NCI-H524 (cell line): ENCODE data around the gene LRRC75B.
"Not testable (repeated sequence)": the region's sequence is repeated elsewhere in the genome, so short reads cannot be mapped to it uniquely, and the experiment has no call there.

Experiments
- DNase-seq, 2 experiments: peaks; one replicate each; lab custom pipeline; 2025; lab: John Stamatoyannopoulos, UW

The LRRC75B gene

GRCh38 chr22:24602105-24602749 is 9.4 kb upstream of the LRRC75B start:
- not testable (repeated sequence) for DNase-seq

DNA sequence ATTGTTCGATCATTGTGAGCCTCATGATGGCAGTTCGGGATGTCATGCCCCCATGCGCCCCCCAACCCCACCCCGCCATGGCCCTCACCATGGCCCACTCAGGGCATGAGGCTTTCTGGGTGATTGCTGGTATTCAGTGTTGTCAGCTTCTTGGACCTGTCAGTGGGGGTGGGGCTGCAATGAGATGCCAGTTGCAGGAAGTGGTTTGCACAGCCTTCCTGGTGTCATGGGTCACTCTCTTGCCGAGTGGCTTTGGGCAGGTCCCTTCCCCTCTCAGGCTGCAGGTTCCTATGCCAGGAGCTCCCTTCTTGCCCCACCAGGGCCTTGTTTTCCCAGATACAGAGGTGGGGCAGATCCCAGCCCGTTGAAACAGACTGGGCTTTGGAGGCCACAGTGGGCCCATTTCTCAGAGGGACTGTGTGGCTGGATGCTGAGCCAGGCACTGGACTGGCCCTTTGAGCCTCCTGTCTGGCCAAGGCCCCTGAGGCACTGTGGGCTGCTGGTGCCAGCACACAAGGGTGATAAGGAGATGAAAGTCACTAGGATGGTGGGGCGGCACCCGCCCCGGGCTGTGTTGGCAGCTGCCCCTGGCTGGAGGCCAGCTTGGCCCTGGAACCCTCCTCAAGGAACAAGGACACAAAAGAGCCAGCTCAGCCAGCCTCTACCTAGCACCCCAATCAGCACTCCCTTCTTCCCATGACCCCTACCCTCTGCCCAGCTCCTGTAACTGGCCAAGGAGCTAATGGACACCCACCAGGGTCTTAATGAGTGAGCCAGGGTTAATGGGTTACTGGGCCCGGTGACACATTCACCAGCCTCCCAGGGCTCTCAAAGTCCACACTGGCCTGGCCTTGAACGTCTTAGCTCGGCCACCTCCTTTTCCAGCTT is 8.6 kb upstream of the LRRC75B start:
- no peak for DNase-seq

- not testable (repeated sequence) for DNase-seq
These were observed 7.3 kb upstream of the LRRC75B start for GRCh38 chr22:24599958-24600715.

DNA sequence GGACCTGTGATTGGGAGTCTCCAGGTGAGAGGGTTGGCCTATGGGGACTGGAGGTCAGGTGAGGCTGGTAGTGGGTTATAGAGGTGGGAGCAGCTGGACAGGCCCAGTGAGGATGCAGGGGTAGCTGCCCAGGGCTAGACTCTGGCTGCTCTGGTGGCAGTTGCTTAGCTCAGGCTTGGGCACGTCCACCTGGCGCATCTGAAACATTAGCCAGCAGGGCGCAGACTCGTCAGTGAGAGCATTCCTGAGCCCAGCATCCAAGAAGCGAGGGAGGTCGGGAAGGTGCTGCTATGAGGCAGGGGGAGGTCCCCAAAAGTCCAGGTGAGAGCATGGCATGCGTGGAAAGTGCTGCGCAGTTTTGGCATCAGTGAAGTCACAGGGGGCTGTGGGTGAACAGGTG is 6.6 kb upstream of the LRRC75B start:
- DNase-seq, result peak in 1 of 2 experiments; percentile 29

DNA sequence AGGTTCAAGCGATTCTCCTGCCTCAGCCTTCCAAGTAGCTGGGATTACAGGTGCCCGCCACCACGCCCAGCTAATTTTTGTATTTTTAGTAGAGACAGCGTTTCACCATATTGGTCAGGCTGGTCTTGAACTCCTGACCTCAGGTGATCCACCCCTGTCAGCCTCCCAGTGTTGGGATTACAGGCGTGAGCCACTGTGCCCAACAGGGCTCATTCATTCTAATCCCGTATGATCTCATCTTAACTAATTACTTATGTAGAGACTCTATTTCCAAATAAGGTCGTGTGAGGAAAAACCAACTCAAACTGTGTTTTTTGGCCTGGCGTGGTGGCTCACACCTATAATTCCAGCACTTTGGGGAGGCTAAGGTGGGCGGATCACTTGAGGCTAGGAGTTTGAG is 4.2 kb upstream of the LRRC75B start:
- DNase-seq, result not testable (repeated sequence)

DNA sequence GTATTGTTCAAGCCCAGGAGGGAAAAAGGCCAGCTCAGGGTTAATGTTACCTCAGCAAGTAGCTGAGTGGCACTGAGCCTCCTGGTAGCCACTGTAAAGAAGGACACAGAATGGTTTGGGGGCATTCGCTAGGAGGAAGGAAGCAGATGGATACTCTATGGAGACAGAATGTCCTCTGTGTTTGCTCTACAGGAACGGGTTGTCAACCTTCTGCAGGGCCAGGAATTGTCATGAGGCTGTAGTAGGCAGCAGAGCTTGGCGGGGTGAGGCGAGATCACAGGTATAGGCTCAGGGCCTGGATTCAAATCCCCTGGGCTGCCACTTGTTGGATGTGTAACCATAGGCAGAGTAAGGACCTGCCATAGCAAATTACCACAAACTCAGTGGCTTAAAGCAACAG is 3.0 kb upstream of the LRRC75B start:
- no peak for DNase-seq

GRCh38 chr22:24595228-24595627 is 2.4 kb upstream of the LRRC75B start:
- no peak for DNase-seq

GRCh38 chr22:24594569-24595120 is 1.8 kb upstream of the LRRC75B start:
- DNase-seq, result peak in 1 of 2 experiments; percentile 41

DNA sequence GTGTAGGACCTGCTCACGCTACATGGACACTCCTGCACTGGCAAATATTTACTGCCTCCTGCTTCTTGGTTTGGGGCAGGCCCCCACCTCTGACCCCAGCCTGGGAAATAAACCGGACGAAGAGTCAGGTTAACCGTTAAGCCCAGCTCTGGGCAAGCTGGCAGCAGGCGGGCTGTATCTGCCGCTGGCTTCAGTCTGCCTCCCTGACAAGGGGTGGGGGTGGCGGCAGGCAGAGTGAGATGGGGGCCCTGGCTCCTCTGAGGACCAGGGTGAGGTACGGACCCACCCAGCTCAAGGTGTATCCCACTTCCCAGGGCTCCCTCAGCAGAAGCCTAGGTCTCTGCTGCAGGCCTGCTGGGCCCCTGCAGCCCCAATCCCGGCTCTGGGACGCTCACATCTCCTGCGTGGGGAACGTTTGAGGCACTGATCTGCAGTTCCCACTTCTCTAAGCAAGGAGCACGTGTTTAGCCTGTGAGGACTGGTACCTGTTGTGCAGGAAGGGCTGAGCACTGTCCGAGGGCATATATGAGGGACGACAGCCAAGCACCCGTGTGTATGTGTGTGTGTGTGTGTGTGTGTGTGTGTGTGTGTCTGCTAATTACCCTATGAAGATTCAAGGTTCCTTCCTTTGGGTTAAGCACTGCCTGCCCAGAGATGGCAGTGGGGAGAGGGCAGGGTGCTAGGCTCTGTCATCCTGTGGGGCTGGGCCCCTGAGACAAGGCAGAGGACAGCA is 1.1 kb upstream of the LRRC75B start:
- DNase-seq, result no peak

DNA sequence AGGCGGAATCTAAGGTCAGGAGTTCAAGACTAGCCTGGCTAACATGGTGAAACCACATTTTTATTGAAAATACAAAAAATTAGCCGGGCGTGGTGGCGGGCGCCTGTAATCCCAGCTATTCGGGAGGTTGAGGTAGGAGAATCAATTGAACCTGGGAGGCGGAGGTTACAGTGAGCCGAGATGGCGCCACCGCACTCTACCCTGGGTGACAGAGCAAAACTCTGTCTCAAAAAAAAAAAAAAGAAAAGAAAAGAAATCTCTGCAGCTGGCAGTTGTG is 624 bp upstream of the LRRC75B start:
- DNase-seq, result not testable (repeated sequence)

- peak in 1 of 2 experiments; percentile 12 for DNase-seq
These were observed 619 bp downstream of the LRRC75B start for GRCh38 chr22:24592058-24592850.

DNA sequence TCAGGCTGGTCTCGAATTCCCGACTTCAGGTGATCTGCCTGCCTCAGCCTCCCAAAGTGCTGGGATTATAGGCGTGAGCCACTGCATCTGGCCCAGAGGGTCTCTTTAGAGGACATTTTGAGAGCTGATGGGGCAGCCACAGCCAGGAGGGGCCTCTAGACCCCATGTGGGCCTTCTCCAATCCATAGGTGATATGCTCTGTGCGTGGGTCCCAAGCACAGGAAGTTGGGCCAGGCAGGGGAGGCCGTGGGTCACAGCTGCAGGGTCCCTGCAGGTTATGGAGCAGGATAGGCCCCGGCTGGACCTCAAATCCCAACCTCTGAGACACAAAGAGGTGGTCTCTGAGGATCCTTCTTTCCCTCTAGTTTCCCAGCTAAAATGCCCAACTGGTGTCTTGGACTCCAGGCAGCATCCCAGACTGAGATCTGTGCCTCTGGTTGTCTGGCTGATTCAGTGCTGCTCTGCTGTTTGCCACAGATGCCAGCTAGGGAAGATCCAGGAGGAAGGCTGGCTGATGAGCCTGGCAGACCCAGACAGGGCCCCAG is 1.5 kb downstream of the LRRC75B start:
- DNase-seq, result no peak

- no peak for DNase-seq
These were observed 2.2 kb downstream of the LRRC75B start for GRCh38 chr22:24590596-24591173.

DNA sequence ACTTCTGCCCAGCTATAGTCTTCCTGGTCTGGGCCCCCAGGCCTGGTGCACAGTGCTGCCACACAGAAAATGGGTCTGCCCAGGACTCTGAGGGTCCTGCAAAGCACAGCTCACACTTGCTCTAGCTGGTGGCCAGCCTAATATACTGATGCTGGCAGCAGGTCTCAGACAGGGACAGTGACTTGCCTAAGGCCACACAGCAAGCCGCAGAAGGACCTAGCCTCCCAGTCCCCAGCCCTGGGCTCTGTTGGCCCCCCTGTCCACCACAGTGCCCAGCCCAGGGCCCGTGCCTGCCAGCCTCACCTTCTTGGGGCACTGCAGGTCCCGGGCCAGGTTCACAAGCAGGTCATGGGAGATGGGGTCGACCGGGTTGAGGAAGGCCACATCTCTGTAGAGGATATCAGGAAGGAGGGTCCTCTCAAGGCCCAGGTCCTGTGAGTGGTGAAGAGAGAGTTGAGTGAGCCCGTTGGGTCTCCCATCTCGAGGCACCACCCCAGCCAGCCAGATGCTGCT is 3.3 kb downstream of the LRRC75B start:
- no peak for DNase-seq

GRCh38 chr22:24588757-24589481 is 4.0 kb downstream of the LRRC75B start:
- no peak for DNase-seq

DNA sequence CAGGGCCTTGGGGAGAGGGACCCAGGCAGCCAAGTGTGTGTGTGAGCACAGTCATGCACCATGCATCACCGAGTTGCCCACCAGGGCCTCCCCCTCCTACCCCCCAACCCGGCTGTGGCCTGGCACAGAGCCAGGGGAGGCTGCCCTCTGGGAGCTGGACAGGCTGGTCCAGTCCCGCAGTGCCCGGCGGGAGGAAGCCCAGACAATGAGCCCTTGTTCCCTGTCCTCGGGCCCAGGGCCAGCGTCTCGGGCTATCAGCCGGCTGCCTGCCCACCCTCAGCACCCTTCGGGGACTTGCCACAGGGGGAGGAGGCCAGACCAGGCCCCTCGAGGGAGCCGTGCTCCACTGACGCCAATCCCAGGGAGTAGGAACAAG is 4.5 kb downstream of the LRRC75B start:
- no peak for DNase-seq

- no peak for DNase-seq
These were observed 4.9 kb downstream of the LRRC75B start for GRCh38 chr22:24587948-24588347.

- no peak for DNase-seq
These were observed 5.6 kb downstream of the LRRC75B start for GRCh38 chr22:24587251-24587650.

GRCh38 chr22:24585927-24586546 is 6.8 kb downstream of the LRRC75B start:
- DNase-seq, result no peak
